ENCODE measurements around the gene CUX1.

The CUX1 gene

DNA sequence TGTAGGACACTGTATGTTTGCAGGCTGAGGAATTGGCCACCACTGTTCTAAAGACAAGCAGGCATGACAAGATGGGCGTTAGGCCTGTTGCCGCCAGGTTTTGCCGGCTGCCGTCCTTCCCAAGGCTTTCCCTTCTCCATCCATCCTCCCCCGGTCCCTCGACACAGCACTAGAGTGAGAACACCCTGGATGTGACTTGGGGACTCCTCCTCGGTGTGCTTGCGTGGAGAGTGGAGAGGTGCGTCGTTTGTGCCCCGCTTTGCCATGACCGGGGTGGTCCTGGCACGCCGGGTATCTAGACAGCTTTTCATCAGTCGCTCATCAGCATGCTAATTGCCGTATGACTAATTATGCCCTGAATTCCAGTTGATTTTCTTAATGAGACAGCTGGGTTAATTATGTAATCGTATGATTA, 262.6 kb downstream of the CUX1 start:
- Histone ChIP-seq H3K79me2 (ENCODE audit: insufficient read depth, low read length) (peaks cover 8% of the 10 kb centered on the region; the same call in 1 of the 2 replicates), H2AFZ (ENCODE audit: low read depth, low read length) (no peak overlapping the region), H4K20me1 (ENCODE audit: insufficient read depth, low read length) (no peaks in the 10 kb centered on the region), H3K27ac (ENCODE audit: low read length) (no peak overlapping the region), H3K9ac (ENCODE audit: low read depth, low read length) (no peak overlapping the region), H3K4me1 (ENCODE audit: insufficient read depth, low read length) (no peaks in the 10 kb centered on the region), H3K9me3 (ENCODE audit: insufficient read depth, low read length, severe bottlenecking) (peaks cover 6% of the 10 kb centered on the region), H3K27me3 (ENCODE audit: insufficient read depth, low read length, poor library complexity) (no peaks in the 10 kb centered on the region), H3K36me3 (ENCODE audit: insufficient read depth, low read length) (peaks cover 58% of the 10 kb centered on the region), H3K4me2 (ENCODE audit: insufficient read depth, low read length) (no peak overlapping the region), H3K4me3 (ENCODE audit: low read depth in 1 of 2, low read length in 2 of 2) (no peak overlapping the region)
- ATAC-seq (ENCODE audit: insufficient read depth, low read depth), result no peak
- no peak for DNase-seq
- no peak for TF ChIP-seq CTCF (IDR thresholded peaks at IDR 0.05; ENCODE audit: borderline replicate concordance, extremely low read depth, low read length, poor library complexity, severe bottlenecking)
- no peak for TF ChIP-seq EZH2 (IDR thresholded peaks at IDR 0.05; ENCODE audit: borderline replicate concordance, low read depth, low read length, severe bottlenecking)

DNA sequence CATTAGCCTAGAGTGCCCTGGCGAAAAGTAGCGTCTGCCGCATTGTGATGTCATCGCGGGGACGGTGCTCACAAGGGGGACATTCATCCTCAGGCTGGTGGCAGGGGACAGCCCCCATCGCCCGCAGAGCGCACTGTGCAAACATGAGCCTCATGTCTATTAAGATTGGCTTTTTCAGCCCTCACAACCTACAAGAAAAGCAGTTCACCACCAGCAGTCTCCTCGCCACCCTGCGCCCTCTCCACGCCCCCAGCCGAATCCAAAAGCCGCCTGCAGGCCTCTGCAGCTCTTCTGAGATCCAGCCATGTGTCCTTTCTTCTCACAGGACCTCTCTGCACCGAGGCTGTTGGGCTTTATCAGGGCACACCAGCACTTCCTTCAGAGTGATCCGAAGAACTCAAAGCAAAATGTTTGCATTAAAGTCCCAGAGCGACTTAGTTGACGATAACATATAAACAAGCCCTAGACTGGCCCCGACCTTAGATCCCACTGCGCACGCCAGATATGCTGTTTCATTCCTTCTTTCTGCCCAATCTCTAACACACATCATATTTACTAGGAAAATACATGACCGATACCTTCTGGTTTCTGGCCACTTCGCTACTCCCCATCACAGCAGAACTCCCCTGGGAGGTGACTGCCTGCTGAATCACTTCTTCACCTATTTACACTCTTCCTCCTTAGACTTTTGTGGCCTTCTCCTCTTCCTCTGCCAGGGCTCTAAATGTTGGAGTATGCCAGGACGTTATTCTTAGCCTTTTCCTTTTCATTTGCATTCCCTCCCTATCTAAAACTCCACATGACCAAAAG, 263.2 kb downstream of the CUX1 start:
- Histone ChIP-seq H3K9me3 (ENCODE audit: insufficient read depth, low read length, severe bottlenecking) (peaks cover 8% of the 10 kb centered on the region), H3K27ac (ENCODE audit: low read length) (no peak overlapping the region), H4K20me1 (ENCODE audit: insufficient read depth, low read length) (no peaks in the 10 kb centered on the region), H3K9ac (ENCODE audit: low read depth, low read length) (no peak overlapping the region), H3K36me3 (ENCODE audit: insufficient read depth, low read length) (peaks cover 58% of the 10 kb centered on the region), H3K4me1 (ENCODE audit: insufficient read depth, low read length) (no peaks in the 10 kb centered on the region), H3K27me3 (ENCODE audit: insufficient read depth, low read length, poor library complexity) (no peaks in the 10 kb centered on the region), H3K79me2 (ENCODE audit: insufficient read depth, low read length) (peaks cover 6% of the 10 kb centered on the region), H3K4me3 (ENCODE audit: low read depth in 1 of 2, low read length in 2 of 2) (no peak overlapping the region), H3K4me2 (ENCODE audit: insufficient read depth, low read length) (no peak overlapping the region), H2AFZ (ENCODE audit: low read depth, low read length) (no peak overlapping the region)
- TF ChIP-seq CTCF (IDR thresholded peaks at IDR 0.05; ENCODE audit: borderline replicate concordance, extremely low read depth, low read length, poor library complexity, severe bottlenecking), result no peak
- no peak for TF ChIP-seq EZH2 (IDR thresholded peaks at IDR 0.05; ENCODE audit: borderline replicate concordance, low read depth, low read length, severe bottlenecking)
- DNase-seq, result no peak
- no peak for ATAC-seq (ENCODE audit: insufficient read depth, low read depth)

GRCh38 chr7:102081244-102081627, 263.8 kb downstream of the CUX1 start:
- H3K27ac ChIP-seq (ENCODE audit: low read length), result no peak overlapping the region
- TF ChIP-seq CTCF (IDR thresholded peaks at IDR 0.05; ENCODE audit: borderline replicate concordance, extremely low read depth, low read length, poor library complexity, severe bottlenecking), result no peak
- TF ChIP-seq EZH2 (IDR thresholded peaks at IDR 0.05; ENCODE audit: borderline replicate concordance, low read depth, low read length, severe bottlenecking), result no peak
- no peak overlapping the region for H3K4me2 ChIP-seq (ENCODE audit: insufficient read depth, low read length)
- H3K27me3 ChIP-seq (ENCODE audit: insufficient read depth, low read length, poor library complexity), result no peaks in the 10 kb centered on the region
- H3K4me1 ChIP-seq (ENCODE audit: insufficient read depth, low read length), result no peaks in the 10 kb centered on the region
- H4K20me1 ChIP-seq (ENCODE audit: insufficient read depth, low read length), result no peaks in the 10 kb centered on the region
- H3K9me3 ChIP-seq (ENCODE audit: insufficient read depth, low read length, severe bottlenecking), result peaks cover 8% of the 10 kb centered on the region
- no peak overlapping the region for H2AFZ ChIP-seq (ENCODE audit: low read depth, low read length)
- peaks cover 6% of the 10 kb centered on the region; the same call in 1 of the 2 replicates for H3K79me2 ChIP-seq (ENCODE audit: insufficient read depth, low read length)
- ATAC-seq (ENCODE audit: insufficient read depth, low read depth), result no peak
- peaks cover 59% of the 10 kb centered on the region for H3K36me3 ChIP-seq (ENCODE audit: insufficient read depth, low read length)
- no peak overlapping the region for H3K9ac ChIP-seq (ENCODE audit: low read depth, low read length)
- DNase-seq, result no peak
- H3K4me3 ChIP-seq (ENCODE audit: low read depth in 1 of 2, low read length in 2 of 2), result no peak overlapping the region
